K562 (cell line): ENCODE data around the gene DCTN2. TPM values are rescaled to one million over a fixed set of nuclear protein-coding genes. Genes with fewer than 3 reads are reported as not detected.

Experiments
- BACH1 ChIP-seq: fragments of 200-800 bp; sonication (Bioruptor generic); IDR thresholded peaks from 2 replicates; pipeline ENCODE4 v1.6.1; 2016; ENCODE audit warnings: missing genetic modification characterization, missing compliant biosample characterization
- BCL6 ChIP-seq: fragments of 250-450 bp; sonication (Bioruptor Pico); IDR thresholded peaks from 2 replicates; pipeline ENCODE4 v1.4.0; 2020
- CREB3 ChIP-seq: fragments of 450-650 bp; conservative IDR thresholded peaks from 2 replicates; pipeline ENCODE4 v1.6.1; 2016; ENCODE audit warnings: missing genetic modification characterization, low read depth, mild to moderate bottlenecking, missing compliant biosample characterization, moderate library complexity
- DEAF1 ChIP-seq: fragments of 450-650 bp; formaldehyde crosslinking; IDR thresholded peaks from 2 replicates; pipeline ENCODE4 v1.4.0; 2020; ENCODE audit warnings: mild to moderate bottlenecking, moderate library complexity
- DIDO1 ChIP-seq: fragments of 450-650 bp; IDR thresholded peaks from 2 replicates; pipeline ENCODE4 v1.6.1; 2016; ENCODE audit warnings: low read depth, missing biosample characterization, missing genetic modification characterization
- GTF3C2 ChIP-seq: IDR thresholded peaks from 3 replicates; pipeline ENCODE4 v1.6.1; 2011; ENCODE audit warnings: borderline replicate concordance, mild to moderate bottlenecking, moderate library complexity; ENCODE audit not compliant: insufficient read length; ENCODE audit errors: extremely low read depth
- HNRNPH1 ChIP-seq: fragments of 200-400 bp; formaldehyde crosslinking; optimal IDR thresholded peaks from 2 replicates; pipeline ENCODE3; 2017; ENCODE audit warnings: low read depth, mild to moderate bottlenecking, low read length, moderate library complexity
- IFI16 ChIP-seq: fragments of 250-450 bp; sonication (Bioruptor Pico); IDR thresholded peaks from 2 replicates; pipeline ENCODE4 v2.1.2; 2022; ENCODE audit warnings: mild to moderate bottlenecking, inconsistent platforms
- PPARD ChIP-seq: fragments of 250-450 bp; sonication (Bioruptor Pico); IDR thresholded peaks from 2 replicates; pipeline ENCODE4 v1.8.0; 2022; ENCODE audit warnings: inconsistent platforms, mild to moderate bottlenecking, moderate library complexity
- SMAD1 ChIP-seq: fragments of 150-350 bp; IDR thresholded peaks from 2 replicates; pipeline ENCODE4 v1.6.1; 2014; ENCODE audit warnings: low read length, low read depth; ENCODE audit not compliant: partially characterized antibody
- SNIP1 ChIP-seq: fragments of 450-650 bp; IDR thresholded peaks from 2 replicates; pipeline ENCODE4 v1.7.1; 2017; ENCODE audit warnings: low read depth, mild to moderate bottlenecking
- STAT5B ChIP-seq: fragments of 250-450 bp; sonication (Bioruptor Pico); IDR thresholded peaks from 2 replicates; pipeline ENCODE4 v1.8.0; 2021; ENCODE audit warnings: mild to moderate bottlenecking, inconsistent platforms
- TBL1XR1 ChIP-seq, 2 experiments: IDR thresholded peaks; 2 replicates each; pipeline ENCODE4 v1.6.1; 2012; ENCODE audit warnings: improper control_type of control experiment in 2 of 2, low read length in 2 of 2, mild to moderate bottlenecking in 1 of 2
- YBX1 ChIP-seq: fragments of 450-650 bp; IDR thresholded peaks from 2 replicates; pipeline ENCODE4 v1.7.1; 2016; ENCODE audit warnings: mild to moderate bottlenecking
- ZFP1 ChIP-seq: fragments of 450-650 bp; formaldehyde crosslinking; IDR thresholded peaks from 2 replicates; pipeline ENCODE4 v1.4.0; 2020; ENCODE audit warnings: mild to moderate bottlenecking, mixed read lengths
- ZNF133 ChIP-seq: fragments of 250-450 bp; sonication (Bioruptor Pico); IDR thresholded peaks from 2 replicates; pipeline ENCODE4 v1.4.0; 2020; ENCODE audit warnings: mild to moderate bottlenecking
- polyA plus RNA-seq, 8 experiments: library from polyadenylated mRNA; depleted of rRNA in 4 of 8; stranded (reverse) in 5 of 8; unstranded in 3 of 8; fragments of >200 nt; fragmentation: Nextera tagmentation in 2 of 8; fragmentation: Illumina TruSeq in 1 of 8; extraction: Ambion mirVana in 2 of 8; extraction: Trizol in 1 of 8; gene quantifications; 2 replicates each; pipeline versions ENCODE4 v1.2.1 to v1.2.3, GENCODE V29; 2011 to 2014; ENCODE audit warnings: inconsistent platforms in 1 of 8, missing spikeins in 1 of 8
- total RNA-seq, 7 experiments: library from RNA; depleted of rRNA in 6 of 7; stranded (reverse); fragments of >200 nt in 6 of 7; fragmentation: Illumina TruSeq in 2 of 7; extraction: Trizol in 2 of 7; gene quantifications; 2 replicates each; pipeline versions ENCODE4 v1.2.1 to v1.2.3, GENCODE V29; 2011 to 2021; ENCODE audit warnings: low replicate concordance in 1 of 7

The DCTN2 gene
- total and polyA plus RNA-seq, 9 of the 15 experiments (the other 6 are each of a cell fraction or from before 2014, with no cell fraction given) = 43.6 to 270 (median 125) TPM

GRCh38 chr12:57522011-57522886 lies 24.7 kb downstream of the DCTN2 start, which contains the start of gene MBD6 (continued):
- TF ChIP-seq SNIP1 (no peak), BCL6 (CRISPR knock-in tag) (0 out of 2 replicates have a peak, but pooled peaks have one; percentile 4), DEAF1 (CRISPR knock-in tag) (no peak; the same call in 1 of the 2 replicates), HNRNPH1 (no peak), STAT5B (no peak), SMAD1 (no peak), IFI16 (CRISPR knock-in tag) (no peak), YBX1 (no peak), GTF3C2 (no peak), ZFP1 (CRISPR knock-in tag) (0 out of 2 replicates have a peak, but pooled peaks have one; percentile 23), ZNF133 (CRISPR knock-in tag) (no peak), BACH1 (tag) (no peak), PPARD (CRISPR knock-in tag) (no peak), TBL1XR1 (IDR thresholded peaks at IDR 0.05; ENCODE audit: low read length in 2 of 2) (no peak), DIDO1 (tag) (no peak), CREB3 (peak; percentile 80)
